Diencephalon (tissue), 1 donor: ENCODE results near the gene ADPRS. TPM values are rescaled to one million over a fixed set of nuclear protein-coding genes. Genes with fewer than 3 reads are reported as not detected.

Experiments used
- total RNA-seq: library from RNA; depleted of rRNA; stranded (reverse); fragments of >200 nt; gene quantifications from one replicate; pipeline ENCODE4 v1.2.3, GENCODE V29; 2014

ADPRS gene, protein sequence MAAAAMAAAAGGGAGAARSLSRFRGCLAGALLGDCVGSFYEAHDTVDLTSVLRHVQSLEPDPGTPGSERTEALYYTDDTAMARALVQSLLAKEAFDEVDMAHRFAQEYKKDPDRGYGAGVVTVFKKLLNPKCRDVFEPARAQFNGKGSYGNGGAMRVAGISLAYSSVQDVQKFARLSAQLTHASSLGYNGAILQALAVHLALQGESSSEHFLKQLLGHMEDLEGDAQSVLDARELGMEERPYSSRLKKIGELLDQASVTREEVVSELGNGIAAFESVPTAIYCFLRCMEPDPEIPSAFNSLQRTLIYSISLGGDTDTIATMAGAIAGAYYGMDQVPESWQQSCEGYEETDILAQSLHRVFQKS
- total RNA-seq = 18.5 TPM

DNA sequence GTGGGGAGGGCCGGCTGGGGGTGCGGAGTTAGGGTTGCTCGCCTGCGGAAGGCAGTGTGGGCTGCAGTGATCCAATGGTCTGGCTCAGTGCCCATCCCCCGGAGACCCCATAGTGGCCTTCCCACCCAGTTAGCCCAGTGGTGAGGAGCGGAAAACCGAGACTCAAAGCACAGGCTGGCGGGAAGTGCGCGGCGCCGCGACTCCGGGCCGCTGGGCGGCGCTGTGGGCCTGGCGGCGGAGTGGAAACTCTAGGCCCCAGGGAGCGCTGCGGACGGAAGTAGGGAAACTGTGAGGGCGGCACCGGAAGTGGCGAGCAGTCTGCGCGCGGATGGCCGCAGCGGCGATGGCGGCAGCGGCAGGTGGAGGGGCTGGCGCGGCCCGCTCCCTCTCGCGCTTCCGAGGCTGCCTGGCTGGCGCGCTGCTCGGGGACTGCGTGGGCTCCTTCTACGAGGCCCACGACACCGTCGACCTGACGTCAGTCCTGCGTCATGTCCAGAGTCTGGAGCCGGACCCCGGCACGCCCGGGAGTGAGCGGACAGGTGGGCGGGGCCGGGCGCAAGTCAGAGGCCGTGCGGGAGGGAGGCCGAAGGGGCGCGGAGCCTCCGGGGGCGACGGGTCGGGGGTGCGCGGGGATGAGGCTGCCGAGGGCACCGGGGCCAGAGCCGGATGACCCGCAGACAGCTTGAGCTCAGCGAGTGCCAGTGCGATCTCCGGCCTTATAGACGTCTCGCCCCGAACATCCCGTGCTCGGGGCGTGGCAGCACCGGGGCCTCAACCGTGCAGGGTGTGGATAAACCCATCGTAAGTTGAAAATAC, at the start of gene ADPRS:
TSS of gene ADPRS (plus strand) at position 316 of the 816 bp plus-strand sequence. CDS start at position 329, 13 bp downstream.

DNA sequence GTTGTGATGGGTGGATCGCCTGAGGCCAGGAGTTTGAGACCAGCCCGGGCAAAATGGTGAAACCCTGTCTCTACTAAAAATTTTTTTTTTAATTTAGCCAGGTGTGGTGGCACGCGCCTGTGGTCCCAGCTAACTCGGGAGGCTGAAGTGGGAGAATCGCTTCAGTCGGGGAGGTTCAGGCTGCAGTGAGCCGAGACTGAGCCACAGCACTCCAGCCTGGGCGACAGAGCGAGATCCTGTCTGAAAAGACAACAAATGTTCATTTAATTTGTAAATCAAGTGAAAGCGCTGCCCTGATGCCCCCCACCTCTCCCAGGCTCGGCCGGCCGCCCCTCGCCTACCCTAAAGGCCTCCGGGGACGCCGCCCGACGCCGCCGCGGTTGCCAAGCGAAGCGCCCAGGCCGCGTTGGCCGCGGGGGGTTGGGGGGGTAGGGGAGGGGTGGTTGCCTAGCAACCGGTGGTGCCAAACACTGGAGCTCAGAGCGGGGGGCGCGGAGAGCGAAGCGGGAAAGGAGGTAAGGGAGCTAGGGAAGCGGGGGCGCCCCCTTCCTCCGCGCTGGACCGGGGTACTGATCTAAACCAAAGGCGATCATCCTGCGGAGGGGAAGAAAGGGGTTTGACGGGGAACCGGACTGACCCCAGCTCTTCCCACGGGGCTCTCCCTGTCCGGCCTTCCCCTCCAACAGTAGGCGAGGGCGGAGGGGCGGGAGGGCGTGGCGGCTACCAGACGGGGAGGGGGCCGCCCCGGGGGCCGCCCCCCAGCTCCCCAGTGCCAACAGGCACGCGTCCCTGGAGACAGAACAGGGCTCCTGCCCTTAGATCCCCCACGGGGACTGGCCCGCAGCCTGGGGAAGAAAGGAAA, 4.8 kb upstream of the ADPRS start, which contains the start of gene TEKT2:
TSS of gene TEKT2 (plus strand) at position 460 of the 862 bp plus-strand sequence. CDS start 828 bp downstream, outside the sequence.

DNA sequence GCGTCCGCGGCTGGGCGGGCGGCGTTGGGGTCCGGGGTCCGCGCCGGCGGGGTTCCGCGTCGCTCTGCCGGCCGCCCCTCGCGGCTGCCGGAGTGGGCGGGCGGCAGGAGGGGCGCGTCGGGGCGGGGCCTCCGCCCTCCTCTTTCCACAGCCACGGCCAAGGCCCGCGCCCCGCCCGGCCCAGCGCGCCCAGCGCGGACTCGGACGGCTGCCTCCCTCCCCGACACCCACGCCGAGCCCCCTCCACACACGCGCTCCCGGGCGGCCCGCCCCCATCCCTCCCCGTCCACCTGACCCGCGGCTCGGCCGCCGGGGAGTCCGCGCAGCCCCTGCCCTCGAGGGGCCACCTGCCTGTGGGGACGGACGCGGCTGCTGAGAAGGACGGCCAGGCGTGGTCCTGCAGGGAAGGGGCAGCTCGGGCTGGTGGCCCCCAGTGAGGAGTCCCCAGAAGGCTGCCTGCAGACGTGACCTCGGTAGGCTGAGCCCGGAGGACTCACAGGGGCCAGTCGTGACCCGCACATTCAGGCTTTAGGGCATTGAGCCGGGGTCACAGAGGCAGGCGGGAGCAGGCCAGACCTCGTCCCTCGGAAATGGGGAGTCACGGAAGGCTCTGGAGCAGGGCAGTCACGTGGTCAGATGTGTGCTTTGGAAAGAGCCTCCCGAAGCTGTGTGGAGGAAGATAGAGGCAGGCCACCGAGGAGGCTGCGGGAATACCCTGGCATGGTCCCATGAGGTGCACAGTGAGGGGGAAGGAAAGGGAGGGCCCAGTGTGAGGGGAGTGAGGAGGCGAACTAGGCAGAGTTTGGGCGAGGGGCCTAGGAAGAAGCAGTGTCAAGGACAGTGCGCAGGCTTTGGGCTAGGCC, 36.7 kb downstream of the ADPRS start, which contains the start of gene COL8A2:
TSS of gene COL8A2 (minus strand) at position 94 of the 863 bp plus-strand sequence. CDS start 24,980 bp downstream, outside the sequence.

Other genes starting within 250 kb of the ADPRS start
- gene AGO1, start 205.7 kb upstream of the ADPRS start, total RNA-seq = 18.5 TPM
- gene AGO3, start 157.8 kb upstream of the ADPRS start, total RNA-seq = 27.9 TPM
- 11.1 TPM for gene TEKT2, start 4.8 kb upstream of the ADPRS start, total RNA-seq
- 2.1 TPM for gene COL8A2, start 36.3 kb downstream of the ADPRS start, total RNA-seq
- 51.0 TPM for gene TRAPPC3, start 60.6 kb downstream of the ADPRS start, total RNA-seq
- gene MAP7D1, start 67.3 kb downstream of the ADPRS start, total RNA-seq = 78.7 TPM
- 105 TPM for gene THRAP3, start 135.6 kb downstream of the ADPRS start, total RNA-seq
- gene SH3D21, start 217.5 kb downstream of the ADPRS start, total RNA-seq = 3.0 TPM
- 3.5 TPM for gene EVA1B, start 234.8 kb downstream of the ADPRS start, total RNA-seq